Neural crest cell (in vitro differentiated cells): ENCODE measurements around the gene FAM161A. TPM values are rescaled to one million over a fixed set of nuclear protein-coding genes. Genes with fewer than 3 reads are reported as not detected.

Experiments
- DNase-seq: peaks from one replicate; pipeline ENCODE4 v3.0.0; 2021; ENCODE audit warnings: low read depth, mixed read lengths, low spot score
- H3K27ac Mint-ChIP-seq: one replicate; pipeline ENCODE4 v1.8.0; 2021; ENCODE audit warnings: mild to moderate bottlenecking, mixed read lengths; ENCODE audit not compliant: unreplicated experiment
- H3K27me3 Mint-ChIP-seq: 2 replicates; pipeline ENCODE4 v1.8.0; 2021; ENCODE audit warnings: low read depth, mild to moderate bottlenecking, mixed read lengths
- H3K36me3 Mint-ChIP-seq: 2 replicates; pipeline ENCODE4 v1.8.0; 2021; ENCODE audit warnings: low read depth, mild to moderate bottlenecking, mixed read lengths
- H3K4me1 Mint-ChIP-seq: 2 replicates; pipeline ENCODE4 v1.8.0; 2021; ENCODE audit warnings: mixed read lengths
- H3K4me3 Mint-ChIP-seq: one replicate; pipeline ENCODE4 v1.8.0; 2021; ENCODE audit warnings: mild to moderate bottlenecking, mixed read lengths
- H3K9me3 Mint-ChIP-seq: 2 replicates; pipeline ENCODE4 v1.8.0; 2021; ENCODE audit warnings: mixed read lengths
- long read RNA-seq: library from polyadenylated mRNA; unstranded; transcript quantifications from one replicate; pipeline ENCODE4 v2.0.0, GENCODE V29; 2020
- total RNA-seq: library from RNA; stranded (reverse); gene quantifications from 2 replicates; pipeline ENCODE4 v1.2.1, GENCODE V29; 2021
- TF ChIP-seq, protein P1 (sequence below): fragments of 200-600 bp; sonication (generic); conservative IDR thresholded peaks from 2 replicates; pipeline ENCODE4 v1.5.0; 2021; ENCODE audit warnings: antibody characterized with exemption, mild to moderate bottlenecking

The FAM161A gene, protein sequence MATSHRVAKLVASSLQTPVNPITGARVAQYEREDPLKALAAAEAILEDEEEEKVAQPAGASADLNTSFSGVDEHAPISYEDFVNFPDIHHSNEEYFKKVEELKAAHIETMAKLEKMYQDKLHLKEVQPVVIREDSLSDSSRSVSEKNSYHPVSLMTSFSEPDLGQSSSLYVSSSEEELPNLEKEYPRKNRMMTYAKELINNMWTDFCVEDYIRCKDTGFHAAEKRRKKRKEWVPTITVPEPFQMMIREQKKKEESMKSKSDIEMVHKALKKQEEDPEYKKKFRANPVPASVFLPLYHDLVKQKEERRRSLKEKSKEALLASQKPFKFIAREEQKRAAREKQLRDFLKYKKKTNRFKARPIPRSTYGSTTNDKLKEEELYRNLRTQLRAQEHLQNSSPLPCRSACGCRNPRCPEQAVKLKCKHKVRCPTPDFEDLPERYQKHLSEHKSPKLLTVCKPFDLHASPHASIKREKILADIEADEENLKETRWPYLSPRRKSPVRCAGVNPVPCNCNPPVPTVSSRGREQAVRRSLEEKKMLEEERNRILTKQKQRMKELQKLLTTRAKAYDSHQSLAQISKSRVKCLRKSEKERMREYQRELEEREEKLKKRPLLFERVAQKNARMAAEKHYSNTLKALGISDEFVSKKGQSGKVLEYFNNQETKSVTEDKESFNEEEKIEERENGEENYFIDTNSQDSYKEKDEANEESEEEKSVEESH
- 21.9 and 23.4 TPM in 2 replicates for total RNA-seq
- long read RNA-seq, partial matches to known transcripts = 33 of 35 reads
- long read RNA-seq, other reads (novel, unspliced or antisense) = 1 of 35 reads

DNA sequence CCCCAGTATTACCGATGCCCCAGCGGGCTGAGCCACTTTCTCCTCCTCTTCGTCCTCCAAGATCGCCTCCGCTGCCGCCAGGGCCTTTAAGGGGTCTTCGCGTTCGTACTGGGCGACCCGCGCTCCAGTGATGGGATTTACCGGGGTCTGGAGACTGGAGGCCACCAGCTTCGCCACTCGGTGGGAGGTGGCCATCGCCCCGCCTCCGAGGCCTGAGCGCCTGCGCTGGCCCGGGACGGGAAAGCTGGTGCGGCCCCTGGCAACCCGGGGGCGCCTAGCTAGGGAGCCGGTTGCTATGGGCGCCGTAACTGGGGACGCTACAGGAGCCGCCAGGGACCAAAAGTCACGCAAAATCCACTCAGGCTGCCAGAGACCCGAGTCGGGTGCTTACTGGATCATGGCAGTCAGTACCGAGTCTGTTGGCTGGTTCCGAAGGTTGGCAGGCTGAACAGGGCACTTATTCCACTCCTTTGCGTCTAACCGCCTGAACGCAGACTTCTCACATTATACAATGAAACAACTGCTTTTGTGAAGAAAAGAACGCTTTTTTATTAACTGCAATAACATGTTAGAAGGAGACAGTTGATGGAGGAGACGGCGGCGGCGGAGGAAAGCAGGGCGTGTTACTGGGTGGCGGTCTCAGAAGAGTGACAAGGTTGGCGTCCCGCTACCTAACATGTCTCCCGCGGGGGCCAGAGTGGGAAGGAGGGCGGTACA lies at the start of gene FAM161A:
Gene FAM161A, minus strand, starts transcription at position 214 of the 717 bp plus-strand sequence. Its CDS starts 19 bp downstream, at position 195.
- TF ChIP-seq, protein P1, sequence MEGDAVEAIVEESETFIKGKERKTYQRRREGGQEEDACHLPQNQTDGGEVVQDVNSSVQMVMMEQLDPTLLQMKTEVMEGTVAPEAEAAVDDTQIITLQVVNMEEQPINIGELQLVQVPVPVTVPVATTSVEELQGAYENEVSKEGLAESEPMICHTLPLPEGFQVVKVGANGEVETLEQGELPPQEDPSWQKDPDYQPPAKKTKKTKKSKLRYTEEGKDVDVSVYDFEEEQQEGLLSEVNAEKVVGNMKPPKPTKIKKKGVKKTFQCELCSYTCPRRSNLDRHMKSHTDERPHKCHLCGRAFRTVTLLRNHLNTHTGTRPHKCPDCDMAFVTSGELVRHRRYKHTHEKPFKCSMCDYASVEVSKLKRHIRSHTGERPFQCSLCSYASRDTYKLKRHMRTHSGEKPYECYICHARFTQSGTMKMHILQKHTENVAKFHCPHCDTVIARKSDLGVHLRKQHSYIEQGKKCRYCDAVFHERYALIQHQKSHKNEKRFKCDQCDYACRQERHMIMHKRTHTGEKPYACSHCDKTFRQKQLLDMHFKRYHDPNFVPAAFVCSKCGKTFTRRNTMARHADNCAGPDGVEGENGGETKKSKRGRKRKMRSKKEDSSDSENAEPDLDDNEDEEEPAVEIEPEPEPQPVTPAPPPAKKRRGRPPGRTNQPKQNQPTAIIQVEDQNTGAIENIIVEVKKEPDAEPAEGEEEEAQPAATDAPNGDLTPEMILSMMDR = no peak
- peak; percentile 79 for DNase-seq
- peak within 1 kb of the TSS; percentile 94 for H3K4me3 Mint-ChIP-seq
- H3K27ac Mint-ChIP-seq = peak within 1 kb of the TSS; percentile 100
- no peaks in the 10 kb centered on the region for H3K27me3 Mint-ChIP-seq
- H3K4me1 Mint-ChIP-seq = peaks cover 27% of the 10 kb centered on the region
- H3K36me3 Mint-ChIP-seq = no peaks in the 10 kb centered on the region
- H3K9me3 Mint-ChIP-seq = no peaks in the 10 kb centered on the region

DNA sequence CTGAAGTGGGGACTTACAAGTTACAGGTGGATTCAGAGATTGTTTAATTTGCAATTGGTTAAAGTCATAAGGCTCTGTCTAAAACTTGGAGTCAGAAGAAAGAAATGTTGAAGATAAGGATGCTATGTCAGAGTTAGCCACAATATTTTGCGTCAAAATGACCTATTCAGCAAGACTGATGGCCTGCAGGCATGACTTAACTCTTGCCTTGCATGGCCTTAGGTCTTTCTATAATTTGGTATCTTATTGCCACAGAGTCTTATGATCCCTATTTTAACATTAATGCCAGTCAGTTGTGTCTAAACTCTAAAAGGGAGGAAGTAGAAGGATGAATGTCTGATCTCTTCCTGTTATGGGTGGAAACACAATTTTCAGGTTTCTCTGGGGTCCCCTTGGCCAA lies 46.4 kb upstream of the FAM161A start:
- TF ChIP-seq, protein P1 = no peak
- Mint-ChIP-seq H3K27me3 (no peaks in the 10 kb centered on the region), H3K27ac (no peak overlapping the region), H3K4me1 (peaks cover 4% of the 10 kb centered on the region), H3K4me3 (no peak overlapping the region), H3K36me3 (no peaks in the 10 kb centered on the region), H3K9me3 (no peaks in the 10 kb centered on the region)
- DNase-seq = no peak

DNA sequence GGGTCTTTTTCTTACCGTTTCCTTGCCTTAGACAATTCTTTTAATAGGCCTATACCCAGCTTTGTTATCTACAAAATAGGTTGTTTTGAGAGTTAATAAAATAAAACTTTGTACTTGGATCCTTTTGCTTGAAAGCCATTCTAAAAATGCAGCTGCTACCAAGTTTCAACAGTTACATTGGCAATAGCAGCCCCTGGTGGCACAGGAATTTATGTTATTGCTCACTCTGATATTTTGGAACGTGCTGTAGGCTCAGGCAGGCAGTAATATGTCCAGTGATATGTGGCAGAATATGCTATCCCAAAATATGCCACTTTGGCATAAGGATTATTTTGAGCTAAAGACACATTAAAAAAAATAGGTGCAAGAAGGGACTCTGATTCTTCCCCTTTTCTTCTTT lies 45.0 kb upstream of the FAM161A start:
- DNase-seq = no peak
- Mint-ChIP-seq H3K27me3 (no peaks in the 10 kb centered on the region), H3K27ac (no peak overlapping the region), H3K9me3 (no peaks in the 10 kb centered on the region), H3K36me3 (no peaks in the 10 kb centered on the region), H3K4me3 (no peak overlapping the region), H3K4me1 (no peaks in the 10 kb centered on the region)
- TF ChIP-seq, protein P1 = peak; percentile 51

DNA sequence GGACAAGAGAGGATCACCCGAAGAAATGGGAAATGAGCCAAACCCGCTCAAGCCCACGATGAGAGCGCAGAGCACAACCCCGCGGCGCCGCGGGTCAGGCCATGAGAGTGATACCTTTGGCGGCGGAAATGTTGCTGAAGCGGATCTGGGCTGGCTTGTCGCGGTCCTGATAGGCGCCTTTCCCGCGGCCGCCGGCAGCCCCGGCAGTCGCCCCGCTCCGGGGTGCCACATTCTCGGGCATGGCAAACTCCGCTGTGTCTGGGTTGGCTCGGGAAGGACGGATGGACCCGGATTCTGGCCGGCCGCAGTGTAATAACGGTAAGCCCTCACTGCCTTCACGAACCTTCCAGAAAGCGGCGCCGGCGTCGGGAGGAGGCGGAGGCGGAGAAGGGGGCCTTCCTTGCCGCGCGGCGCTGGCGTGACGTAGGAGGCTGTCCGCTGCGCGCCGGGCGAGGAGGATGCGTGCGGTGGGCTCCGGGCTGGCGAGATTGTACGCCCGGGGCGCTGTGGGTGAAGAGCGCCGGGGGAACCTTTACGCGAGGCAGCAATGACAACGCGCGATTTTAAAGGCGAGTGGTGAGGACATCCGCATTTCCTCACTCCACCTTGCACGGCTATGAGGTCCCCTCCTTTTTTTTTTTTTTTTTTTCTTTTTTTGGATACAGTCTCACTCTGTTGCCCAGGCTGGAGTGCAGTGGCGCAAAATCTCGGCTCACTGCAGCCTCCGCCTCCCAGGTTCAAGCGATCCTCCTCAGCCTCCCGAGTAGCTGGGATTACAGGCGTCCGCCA lies 34.6 kb upstream of the FAM161A start, which contains the start of gene CCT4:
Gene CCT4, minus strand, starts transcription at position 390 of the 789 bp plus-strand sequence. Its CDS starts 149 bp downstream, at position 241.
- Mint-ChIP-seq H3K27ac (peak within 1 kb of the TSS; percentile 100), H3K9me3 (no peaks in the 10 kb centered on the region)

More for the DNA sequence above, 34.6 kb upstream of the FAM161A start, which contains the start of gene CCT4:
- Mint-ChIP-seq H3K4me1 (peaks cover 28% of the 10 kb centered on the region), H3K4me3 (peak within 1 kb of the TSS; percentile 99), H3K36me3 (peaks cover 8% of the 10 kb centered on the region), H3K27me3 (no peaks in the 10 kb centered on the region)
- peak; percentile 95 for DNase-seq
- TF ChIP-seq, protein P1 = no peak
